ENCODE results near the gene PIK3CD. TPM values are rescaled to one million over a fixed set of nuclear protein-coding genes. Genes with fewer than 3 reads are reported as not detected.

Gene PIK3CD
- total RNA-seq, 1 donor from 2014 or later: 3.1 TPM

GRCh38 chr1:9719978-9720722 is 68.6 kb downstream of the PIK3CD start:
- no peak for DNase-seq

DNA sequence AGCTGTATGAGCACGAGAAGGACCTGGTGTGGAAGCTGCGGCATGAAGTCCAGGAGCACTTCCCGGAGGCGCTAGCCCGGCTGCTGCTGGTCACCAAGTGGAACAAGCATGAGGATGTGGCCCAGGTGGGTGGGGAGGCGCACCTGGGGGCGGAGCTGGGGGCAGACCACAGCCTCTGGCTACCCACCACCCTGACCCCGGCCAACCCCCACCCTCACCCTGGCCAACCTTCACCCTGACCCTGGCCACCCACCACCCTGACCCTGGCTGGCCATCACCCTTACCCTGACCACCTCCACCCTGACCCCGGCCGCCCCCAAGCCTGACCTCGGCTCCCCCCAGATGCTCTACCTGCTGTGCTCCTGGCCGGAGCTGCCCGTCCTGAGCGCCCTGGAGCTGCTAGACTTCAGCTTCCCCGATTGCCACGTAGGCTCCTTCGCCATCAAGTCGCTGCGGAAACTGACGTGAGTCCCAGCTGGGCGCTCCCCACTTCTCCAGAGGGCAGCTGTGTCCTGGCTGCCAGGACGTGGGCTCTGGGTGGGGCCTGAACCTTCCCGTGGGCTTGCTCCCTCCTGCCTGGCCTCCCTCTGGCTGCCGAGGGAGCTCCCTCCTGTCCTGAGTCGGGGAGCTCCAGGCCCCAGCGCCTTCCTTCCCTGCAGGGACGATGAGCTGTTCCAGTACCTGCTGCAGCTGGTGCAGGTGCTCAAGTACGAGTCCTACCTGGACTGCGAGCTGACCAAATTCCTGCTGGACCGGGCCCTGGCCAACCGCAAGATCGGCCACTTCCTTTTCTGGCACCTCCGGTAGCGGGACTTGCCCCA is 69.5 kb downstream of the PIK3CD start:
- no peak for DNase-seq

DNA sequence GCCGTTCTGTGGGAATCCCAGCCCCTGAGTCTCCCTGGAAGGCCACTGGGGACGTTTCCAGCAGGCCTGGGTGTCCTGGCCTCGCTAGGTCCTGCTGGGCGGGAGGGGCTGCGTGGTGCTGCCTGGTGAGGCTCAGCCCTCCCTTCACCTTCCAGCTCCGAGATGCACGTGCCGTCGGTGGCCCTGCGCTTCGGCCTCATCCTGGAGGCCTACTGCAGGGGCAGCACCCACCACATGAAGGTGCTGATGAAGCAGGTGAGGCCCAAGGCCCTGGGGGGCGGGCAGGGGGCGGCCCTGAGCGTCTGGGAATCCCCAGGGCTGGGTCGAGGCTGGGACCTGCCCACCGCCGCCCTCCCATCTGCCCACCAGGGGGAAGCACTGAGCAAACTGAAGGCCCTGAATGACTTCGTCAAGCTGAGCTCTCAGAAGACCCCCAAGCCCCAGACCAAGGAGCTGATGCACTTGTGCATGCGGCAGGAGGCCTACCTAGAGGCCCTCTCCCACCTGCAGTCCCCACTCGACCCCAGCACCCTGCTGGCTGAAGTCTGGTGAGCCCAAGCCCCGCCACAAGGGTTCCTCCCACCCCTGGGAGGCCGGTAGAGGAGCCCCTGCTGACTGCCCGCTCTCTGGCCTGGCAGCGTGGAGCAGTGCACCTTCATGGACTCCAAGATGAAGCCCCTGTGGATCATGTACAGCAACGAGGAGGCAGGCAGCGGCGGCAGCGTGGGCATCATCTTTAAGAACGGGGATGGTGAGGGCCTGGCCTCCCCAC is 70.3 kb downstream of the PIK3CD start:
- peak; percentile 57 for DNase-seq

- DNase-seq: no peak
Measured at GRCh38 chr1:9722378-9722749, 70.8 kb downstream of the PIK3CD start.

GRCh38 chr1:9723068-9723805 is 71.7 kb downstream of the PIK3CD start:
- DNase-seq: no peak

GRCh38 chr1:9723926-9724325 is 72.4 kb downstream of the PIK3CD start:
- no peak for DNase-seq

- DNase-seq: peak; percentile 42
Measured at GRCh38 chr1:9724706-9725476, 73.4 kb downstream of the PIK3CD start.

- no peak for DNase-seq
Measured at GRCh38 chr1:9726406-9726805, 74.9 kb downstream of the PIK3CD start.

- DNase-seq: no peak
Measured at GRCh38 chr1:9726905-9727595, 75.5 kb downstream of the PIK3CD start.

DNA sequence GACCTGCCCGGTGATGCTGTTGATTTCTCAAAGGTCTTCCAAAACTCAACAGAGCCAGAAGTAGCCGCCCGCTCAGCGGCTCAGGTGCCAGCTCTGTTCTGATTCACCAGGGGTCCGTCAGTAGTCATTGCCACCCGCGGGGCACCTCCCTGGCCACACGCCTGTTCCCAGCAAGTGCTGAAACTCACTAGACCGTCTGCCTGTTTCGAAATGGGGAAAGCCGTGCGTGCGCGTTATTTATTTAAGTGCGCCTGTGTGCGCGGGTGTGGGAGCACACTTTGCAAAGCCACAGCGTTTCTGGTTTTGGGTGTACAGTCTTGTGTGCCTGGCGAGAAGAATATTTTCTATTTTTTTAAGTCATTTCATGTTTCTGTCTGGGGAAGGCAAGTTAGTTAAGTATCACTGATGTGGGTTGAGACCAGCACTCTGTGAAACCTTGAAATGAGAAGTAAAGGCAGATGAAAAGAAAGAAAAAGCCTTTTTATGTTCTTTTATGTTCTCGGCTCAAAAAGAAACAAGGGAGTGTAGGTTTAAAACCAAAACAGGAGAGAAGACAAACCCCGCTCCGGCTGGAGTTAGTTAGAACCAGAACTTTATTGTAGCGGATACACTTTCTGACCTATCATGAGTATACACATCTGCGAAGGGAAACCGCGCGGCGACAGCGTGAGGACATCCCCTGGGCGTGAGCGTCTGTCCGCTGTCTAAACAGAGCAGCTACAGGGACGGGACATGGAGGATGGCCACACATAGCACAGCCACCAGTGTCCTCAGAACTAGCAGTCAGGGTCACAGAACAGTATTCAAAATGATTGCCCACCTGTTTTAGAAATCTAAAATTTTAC is 77.1 kb downstream of the PIK3CD start:
- DNase-seq: no peak

DNA sequence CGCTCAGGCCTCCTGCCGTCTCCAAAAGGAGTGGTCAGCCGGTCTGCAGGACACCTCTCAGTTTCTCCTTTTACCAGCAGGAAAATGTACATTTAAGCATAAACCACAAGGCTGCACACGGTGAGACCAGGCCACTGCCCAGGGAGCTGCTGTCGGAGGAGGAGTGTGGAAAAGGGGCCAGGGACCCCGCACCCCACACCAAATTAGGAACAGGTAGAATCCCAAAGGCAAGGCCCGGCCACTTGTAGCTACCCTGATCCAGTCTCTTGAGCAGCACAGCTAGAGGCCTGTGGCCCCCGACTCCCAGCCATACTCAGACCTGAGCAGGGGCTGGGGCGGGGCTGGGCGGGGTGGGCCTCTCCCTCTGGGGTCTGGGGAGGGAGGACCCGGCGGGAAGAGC is 78.0 kb downstream of the PIK3CD start:
- DNase-seq: no peak

GRCh38 chr1:9730096-9730901 is 78.8 kb downstream of the PIK3CD start:
- no peak for DNase-seq

DNA sequence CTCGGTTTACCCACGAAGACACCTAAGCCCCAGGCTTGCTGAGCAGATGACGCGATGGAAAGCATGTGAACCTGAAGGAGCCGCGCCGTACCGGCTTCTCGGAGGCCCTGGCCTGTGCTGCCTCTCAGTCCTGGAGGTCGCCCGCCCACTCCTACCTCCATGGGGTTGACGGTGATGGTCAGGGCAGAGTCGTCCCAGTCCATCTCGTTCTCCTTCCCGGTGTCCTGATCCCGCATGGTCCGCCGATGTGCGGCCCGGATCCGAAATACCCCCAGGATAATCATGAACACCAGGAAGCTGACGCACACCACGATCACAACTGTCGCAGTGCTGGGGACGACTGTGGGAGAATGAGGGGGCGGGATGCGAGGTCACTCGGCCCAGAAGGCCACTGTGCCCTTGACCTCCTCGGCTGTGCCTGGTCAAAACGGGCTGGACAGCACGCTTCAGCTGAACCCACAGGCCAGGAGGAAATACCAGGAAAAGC is 79.6 kb downstream of the PIK3CD start:
- no peak for DNase-seq

GRCh38 chr1:9731561-9731960 is 80.0 kb downstream of the PIK3CD start:
- DNase-seq: no peak

DNA sequence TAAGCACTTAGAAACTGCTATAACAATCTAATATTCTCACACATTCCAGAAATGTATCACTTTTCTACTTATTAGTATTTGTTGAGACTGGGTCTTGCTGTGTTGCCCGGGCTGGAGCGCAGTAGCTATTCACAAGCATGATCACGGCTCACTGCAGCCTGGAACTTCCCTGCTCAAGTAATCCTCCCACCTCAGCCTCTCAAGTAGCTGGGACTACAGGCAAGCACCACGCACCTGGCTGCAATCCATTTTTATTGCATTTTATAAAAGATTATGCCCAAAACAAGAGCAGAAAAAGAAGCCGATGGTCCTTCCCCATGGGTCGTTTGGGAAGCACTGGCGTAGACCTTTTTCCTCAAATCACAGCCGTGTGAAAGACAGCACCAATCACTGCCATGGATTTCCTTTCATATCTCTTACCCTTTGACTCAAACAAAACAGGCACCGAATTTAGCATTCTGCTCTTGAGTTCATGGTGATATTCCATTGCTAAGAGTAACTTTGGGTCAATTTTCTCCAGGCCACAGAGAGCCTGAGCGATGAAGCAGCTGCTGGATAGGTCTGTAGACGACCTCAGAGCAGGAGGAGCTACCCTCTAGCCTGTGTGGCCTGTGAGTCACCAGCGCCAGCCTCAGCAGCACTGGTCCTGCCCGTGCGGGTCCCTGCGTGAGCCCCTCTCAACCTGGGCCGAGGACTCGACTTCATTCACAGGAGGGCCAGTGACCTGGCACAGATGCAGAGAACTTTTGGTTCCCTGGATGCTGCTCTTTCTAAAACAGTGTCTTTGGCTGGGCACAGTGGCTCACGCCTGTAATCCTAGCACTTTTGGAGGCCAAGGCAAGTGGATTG is 80.8 kb downstream of the PIK3CD start:
- no peak for DNase-seq

DNA sequence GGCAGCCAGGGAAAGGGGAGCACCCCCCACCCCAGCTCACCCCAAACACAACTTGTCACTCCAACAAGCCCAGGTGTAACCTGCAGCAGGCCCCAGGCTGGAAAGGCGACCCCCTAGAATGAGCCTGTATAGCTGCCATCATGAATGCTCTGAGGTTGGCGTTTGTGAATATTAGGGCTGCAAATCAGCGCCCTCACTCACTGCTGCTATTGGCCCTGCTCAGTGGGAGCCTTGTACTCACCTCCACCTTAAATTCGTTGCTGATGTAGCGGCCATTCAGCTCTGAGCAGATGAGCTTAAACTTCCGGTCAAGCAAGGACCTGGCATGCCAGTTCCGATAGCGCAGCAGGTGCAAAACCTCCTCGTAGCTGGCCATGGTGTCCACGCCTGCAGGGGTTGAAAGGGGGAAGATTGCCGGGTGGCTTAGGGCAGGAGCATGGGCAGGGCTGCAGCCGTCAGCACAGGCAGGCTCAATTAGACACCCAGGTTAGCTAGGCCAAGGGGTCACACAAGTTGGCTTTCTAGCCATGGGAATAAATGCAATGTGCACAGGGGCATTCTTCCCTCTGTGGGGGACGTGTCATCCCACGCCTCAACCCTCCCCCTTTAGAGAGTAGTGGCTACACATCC is 81.7 kb downstream of the PIK3CD start:
- DNase-seq: no peak

- DNase-seq: no peak
Measured at GRCh38 chr1:9735800-9736199, 84.3 kb downstream of the PIK3CD start.

Measured in tongue (tissue), 2 donors.